ENCODE data around the gene GPS1.
A peak's percentile ranks its signal among the peaks of the same experiment; 100 is the strongest.

GPS1 gene

DNA sequence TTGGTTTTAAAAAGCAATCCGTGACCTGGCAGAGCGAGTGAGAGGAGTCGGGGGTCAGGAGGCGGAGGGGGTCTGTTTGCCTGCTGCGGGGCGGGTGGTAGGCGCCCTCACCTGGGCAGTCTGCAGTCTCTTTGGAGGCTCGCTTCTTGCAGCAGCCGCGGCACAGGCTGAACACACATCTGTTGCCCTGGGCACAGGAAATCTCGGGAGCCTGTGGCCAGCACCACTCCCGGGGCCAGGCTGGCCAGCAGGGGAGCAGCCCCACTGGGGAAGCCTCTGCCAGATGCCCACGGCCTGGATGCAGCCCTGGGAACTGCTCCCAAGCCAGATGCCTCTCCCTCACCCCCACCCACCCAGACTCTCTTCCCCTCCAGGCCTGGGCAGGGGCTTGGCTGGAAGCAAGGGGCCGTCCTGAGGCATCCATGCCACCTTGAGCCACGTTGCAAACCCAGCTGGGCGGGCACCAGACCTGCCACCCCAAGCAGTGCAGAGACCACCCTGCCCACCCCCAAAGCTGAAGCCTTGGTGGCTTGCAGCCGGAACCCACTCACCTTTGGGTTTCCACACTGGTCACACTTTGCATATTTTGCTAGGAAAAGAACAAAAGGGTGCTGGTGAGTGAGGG lies 6.6 kb downstream of the GPS1 start:
- DNase-seq, result no peak

DNA sequence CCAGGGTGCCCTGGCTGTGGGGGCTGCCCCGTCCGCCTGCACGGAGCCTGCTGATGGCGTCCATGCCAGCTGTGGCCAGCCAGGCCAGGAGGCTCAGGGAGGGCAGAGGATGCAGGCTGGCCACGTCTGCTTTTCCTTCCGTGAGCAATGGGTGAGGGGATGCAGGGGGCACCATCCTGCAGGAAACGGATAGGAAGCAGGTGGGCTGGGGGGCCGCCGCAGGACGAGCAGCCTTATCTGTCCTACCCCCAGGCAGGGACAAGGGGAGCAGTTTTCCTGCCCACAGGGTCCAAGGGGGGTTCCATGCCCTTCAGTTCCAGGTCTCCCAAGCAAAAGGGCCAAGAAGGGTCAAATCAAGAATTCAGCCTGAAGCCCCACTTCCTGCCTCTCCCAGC lies 7.2 kb downstream of the GPS1 start:
- DNase-seq, result no peak

DNA sequence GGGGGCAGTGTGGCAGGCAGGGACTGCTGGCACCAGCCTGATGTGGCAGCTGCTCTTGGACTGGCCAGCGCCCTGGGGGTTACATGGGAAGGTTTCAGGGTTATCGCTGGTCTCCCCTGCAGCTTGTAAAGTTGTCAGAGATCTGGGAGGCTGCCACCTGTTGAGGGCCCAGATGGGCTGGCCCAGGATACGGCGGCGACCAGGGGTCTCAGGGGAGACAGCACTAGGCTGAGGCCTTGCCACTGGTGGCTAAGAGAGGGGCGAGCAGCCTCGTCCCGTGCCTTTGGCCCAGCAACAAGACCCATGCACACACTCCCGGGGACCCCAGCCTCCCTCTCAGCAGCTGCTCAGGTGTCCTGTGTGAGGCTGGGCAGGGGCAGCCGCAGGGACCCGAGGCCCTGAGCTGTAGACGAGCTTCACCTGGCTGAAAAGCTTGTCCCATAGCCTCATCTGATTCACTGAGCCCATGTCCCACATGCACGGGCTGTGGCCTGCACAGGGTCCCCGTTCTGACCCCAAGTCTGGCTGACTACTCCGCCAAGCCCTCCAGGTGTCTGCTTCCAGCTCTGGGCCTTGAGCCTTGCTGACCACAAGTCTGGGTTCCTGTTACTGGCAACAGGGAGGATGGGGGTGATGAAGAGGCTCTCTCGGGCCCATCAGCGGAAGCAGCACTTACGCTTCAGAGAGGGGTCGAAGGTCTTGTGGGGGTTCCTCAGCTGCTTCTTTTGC lies 7.7 kb downstream of the GPS1 start:
- no peak for DNase-seq

DNA sequence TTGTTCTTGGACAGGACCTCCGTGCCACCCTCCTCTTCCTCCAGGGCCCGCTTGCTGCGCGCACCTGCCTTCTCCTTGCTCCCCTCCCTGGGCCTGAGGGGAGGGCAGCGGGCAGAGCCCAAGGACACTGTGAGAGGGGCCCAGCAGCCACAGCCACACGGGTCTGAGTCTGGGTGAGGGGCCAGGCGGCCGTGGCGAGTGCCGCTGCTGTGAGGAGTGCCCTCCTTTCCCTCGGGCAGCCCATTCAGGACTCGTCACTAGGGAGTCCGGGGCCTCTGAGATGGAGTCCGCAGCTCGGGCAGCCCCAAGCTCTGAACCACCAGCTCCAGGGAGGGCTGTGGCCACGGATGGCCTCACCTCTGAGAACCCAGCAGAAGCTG lies 8.3 kb downstream of the GPS1 start:
- DNase-seq, result no peak

DNA sequence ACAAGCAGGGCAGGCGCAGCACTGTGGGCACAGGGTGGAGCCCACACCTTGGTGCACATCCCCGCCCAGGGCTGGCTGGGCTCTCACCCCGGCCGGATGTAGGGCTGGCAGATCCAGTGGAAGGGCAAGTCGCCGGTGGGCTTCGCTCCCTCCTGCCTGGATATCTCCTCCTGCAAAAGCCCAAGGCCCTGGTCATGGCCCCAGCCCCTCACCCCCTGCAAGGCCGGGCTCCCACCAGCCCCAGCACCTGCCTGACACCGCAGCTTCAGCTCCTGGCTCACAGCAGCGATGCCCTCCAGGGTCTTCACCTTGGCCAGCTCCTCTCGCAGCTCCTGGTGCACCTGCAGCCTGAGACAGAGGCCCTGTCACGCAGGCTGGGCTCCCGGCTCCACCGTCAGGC lies 8.9 kb downstream of the GPS1 start:
- no peak for DNase-seq

DNA sequence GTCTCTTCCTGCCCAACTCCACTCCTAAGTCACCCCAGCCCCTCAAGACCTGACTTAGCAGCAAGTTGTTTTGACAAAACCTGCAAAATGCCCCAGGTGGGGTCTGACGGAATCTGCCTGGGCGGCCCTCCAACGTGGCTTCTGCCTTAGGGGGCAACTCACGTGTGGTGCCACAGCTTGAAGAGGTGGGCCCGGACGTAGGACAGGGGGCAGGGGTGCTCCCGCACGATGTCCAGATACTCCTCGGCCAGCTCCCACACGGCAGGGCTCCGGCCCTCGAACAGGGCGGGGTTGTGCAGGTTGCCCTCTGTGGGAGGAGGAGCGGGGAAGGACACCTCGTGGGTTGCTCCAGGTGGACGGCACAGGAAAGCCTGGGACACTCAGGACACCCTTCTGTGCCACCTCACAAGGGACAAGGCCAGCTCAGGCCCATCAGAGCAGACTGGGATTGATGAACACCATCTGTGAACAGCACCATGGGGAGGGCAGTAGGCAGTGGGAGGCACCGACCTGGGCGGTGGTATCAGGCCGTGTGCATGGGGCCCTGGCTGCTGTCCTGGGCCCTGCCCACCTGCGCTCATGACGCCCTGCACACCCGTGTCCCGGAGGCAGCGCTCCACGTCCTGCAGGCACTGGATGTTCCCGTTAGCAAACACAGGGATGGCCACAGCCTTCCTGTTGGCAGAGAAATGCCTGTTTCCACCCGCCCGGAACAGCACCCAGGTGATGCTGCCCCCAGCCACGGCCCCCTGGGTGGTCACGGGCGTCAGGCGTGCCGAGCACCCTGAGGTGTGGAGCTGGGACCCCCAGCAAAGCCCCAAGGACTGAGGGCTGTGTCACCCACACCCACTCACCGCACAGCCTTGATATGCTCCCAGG lies 9.6 kb downstream of the GPS1 start:
- DNase-seq, result no peak

DNA sequence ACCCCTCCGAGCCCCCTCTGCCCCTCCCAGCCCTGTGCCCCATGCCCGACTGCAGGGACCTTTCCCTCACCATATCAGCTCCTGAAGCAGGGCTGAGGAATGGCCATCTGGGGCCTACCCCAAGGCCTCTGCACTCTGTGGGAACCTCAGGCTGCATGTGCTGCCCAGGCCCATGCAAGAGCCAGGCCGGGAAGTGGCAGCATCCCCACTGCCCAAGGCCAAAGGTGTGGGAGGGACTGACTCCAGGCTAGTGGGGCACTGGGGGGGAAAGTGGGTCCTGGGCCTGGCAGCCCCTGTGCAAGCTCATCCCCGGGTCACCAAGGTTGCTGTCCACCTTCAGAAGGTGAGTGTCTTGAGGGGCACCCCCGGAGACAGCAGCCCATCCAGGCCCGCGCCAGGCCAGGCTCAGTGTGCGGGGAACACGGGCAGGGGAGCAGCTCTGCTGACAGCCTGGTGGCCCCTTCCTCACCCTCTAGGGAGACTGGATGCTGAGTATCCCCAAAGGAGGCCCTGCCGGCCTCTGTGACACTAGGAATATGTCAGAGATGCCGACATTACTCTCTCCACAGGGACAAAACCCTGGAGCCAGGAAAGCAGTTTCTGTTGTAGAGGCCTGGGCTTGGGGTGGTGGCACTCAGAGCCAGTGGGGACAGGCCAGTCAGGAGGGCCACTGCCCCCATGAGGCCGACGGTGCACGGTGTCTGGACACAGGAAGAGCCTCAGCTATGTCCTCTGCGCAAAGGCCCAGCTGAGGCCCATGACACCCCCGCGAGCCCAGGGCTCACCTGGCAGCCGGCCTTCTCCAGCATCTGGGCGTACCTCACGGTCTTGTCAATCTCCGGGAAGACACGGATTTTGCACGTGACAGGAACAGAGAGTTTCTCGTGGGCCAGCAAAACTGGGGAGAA lies 10.6 kb downstream of the GPS1 start:
- no peak for DNase-seq

DNA sequence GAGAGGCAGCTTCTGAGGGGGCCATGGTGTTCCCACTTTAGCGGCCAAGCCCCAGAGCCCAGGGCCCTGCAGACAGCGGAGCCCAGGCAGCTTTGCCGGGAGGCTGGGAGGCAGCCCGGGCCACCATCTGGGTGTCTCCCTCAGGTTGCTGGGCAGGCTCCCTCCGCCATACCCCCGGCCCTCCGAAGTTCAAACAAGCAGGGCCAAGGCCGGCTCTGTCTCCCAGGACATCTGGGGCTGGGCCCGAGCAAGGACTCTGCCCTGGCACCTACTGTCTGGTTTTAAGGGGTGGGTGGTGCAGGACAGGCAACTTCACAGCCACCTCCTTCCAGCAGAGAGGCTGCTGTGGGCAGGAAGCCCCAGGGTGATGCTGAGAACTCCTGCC lies 11.3 kb downstream of the GPS1 start:
- DNase-seq, result no peak

DNA sequence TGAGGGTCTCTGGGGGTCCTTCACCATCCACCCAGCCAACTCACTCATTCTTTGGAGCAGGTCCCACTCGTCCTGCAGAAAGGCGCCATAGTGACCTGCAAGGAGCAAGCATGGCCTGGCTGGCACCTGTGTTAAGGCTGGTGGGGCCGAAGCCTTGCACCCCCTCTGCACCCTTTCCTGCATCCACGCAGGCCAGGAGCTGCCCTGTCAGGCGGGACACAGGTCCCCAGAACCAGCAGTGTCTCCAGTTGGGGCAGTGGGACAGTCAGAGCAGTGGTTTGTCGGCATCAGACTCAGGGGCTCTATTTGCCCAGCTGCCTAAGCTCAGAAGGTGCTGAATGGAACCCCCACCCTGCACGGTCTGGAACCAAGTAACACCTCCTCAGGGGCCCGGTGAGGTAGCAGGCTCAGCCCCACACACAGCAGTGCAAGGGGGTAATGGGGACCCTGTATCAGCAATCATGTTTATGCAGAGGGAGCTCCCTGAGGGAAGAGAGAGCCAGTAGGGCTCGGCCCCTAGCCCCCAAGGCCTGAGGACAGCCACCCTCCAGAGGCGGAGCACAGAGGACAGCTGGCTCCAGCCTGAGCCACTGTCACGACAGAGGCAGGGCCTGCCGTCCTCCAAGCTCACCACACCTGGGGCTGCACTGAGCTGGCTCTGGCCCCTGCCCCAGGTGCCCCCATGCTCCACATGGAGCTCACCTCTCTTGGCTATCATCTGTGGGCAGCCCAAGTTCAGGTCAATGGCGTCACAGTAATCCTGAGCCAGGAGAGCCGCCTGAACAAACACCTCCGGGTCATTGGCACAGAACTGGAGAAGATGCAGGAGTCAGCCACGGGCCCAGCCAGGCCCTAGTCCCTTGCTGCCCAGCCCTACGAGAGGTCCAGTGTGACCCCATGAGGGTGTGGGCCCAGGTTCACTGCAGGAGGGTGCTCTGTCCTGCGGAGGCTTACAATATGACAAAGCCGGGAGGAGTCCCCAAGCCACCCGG lies 12.0 kb downstream of the GPS1 start:
- DNase-seq, result no peak

DNA sequence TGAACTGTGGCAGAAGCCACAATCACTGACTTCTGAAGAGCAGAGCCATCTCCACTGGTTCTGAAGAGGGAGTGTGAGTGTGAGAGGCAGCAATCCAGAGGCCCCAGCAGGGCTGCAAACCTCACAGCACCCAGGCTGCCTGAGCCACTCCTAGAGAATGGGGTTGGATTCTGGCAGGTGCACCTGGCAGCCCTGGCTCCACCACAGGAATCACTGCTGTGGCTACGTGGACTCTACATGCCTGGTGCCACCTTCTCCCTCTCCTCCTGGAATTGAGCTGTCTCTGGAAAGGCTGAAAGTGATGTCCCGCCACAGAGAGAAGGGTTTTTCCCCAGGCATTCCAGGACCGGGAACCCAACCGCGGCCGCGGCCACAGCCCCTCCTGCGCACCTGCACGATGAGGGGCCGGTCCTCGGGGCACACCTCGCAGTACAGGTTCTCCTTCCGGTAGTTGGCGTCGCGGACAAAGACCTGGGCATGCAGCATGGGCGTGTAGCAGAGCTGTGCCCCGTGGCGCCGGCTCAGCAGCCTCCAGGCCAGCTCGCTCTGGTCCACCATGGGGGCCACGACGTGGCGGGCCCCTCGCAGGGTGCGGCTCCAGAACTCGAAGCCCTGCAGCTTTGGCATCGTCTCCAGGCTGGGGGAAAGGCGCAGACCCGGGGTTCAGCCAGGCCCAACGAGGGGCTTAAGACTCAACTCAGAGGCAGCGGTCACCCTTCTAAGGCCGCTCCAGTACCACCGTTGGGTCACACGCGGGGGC lies 12.9 kb downstream of the GPS1 start:
- DNase-seq, result no peak

DNA sequence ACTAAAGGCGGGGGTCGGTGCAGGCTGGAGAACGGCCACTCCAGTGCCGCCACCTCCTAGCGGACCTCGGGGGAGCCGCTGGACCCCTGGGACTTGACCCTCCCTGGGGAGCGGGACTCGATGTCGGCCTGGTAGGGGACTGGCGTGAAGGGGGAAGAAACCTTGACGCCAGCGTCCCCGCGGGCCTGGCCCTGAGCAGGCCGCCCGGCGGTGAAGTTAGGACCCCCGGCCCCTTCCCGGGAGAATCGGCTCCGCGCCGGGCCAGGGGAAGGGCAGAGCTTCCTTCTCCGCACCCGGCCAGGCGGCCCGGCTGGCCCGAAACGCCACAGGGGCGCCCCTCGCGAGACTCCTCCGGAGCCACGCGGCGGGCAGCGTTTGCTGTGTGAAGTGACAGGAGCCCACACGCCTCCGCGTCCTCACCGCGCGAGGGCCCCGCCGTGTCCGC lies 13.5 kb downstream of the GPS1 start:
- peak; percentile 49 for DNase-seq

DNA sequence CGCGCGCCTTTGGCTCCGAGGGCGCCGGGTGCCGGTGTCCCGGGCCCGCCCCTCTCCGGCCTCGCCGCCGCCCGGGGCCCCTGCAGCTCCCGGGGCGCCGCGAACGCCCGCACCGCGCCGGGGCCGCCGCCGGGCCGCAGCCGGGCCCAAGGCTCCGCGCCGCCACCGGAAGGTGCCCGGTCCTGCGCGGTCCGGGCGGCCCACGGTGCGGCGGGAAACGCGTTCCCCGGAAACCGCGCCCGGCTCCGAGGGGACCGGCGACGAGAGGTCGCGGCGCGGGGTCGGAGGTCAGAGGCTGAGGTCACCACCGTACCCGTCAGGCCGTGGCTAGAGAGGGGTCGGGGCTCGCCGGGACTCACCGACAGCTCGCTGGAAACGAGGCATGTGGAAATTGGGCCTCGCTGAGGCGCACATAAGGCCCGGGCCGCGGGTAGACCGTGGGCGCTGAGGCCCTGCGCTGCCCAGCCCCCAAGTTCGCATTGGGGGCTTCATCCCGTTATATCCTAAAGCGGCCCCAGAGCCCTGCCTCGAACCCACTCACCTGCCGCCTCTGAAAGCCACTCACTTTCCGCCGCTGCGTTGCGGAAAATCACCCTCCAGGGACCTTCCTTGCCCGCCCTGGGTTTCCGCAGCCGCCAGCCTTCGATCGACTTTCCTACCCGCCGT lies 14.1 kb downstream of the GPS1 start, which contains the start of gene DUS1L:
Gene DUS1L, minus strand, starts transcription at position 167 of the 666 bp plus-strand sequence. CDS start 745 bp downstream, outside the sequence.
- peak; percentile 82 for DNase-seq

DNA sequence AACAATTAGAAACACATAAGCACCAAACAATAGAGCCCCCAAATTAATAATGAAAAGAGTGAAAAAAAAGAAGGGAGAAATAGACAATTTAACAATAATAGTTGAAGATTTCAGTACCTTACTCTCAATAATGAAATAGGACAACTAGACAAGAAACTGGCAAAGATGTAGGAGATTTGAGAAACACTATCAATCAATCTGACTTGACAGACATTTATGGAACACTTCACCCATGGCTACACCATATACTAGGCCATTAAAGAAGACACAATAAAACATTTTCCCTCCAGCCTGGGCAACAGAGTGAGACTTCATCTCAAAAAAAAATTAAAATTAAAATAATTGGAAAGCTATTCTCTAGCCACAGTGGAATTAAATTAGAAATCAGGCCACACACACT lies 18.9 kb downstream of the GPS1 start:
- DNase-seq, result no peak

DNA sequence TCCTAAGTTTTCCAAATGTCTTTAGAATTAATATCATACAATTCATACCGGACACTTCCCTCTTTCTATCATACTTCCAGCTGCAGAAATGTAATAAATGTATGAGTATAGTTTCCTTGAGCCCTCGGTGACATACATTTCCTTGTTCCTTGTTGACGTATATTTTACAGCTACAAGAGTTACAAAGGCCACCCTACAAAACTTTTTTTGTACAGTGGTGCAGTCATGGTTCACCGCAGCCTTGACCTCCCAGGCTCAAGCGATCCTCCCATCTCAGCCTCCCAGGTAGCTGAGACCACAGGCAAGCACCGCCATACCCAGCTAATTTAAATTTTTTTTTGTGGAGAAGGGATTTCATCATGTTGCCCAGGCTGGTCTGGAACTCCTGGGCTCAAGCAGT lies 21.1 kb downstream of the GPS1 start:
- DNase-seq, result no peak

DNA sequence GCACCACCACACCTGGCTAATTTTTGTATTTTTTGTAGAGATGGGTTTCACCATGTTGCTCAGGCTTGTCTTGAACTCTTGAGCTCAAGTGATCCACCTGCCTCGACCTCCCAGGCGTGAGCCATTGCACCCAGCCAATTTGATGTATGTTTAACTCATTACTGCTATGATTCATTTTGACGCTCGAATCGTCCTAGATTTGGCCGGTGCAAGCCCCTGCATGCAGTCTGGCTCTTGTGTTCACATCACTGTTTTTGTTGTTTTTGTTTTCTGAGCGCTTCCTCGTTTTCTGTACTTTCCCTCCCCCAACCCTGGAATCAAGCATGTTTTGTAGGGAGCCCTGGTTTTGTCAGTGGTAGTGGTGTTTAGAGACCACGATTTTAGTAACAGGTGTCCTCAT lies 21.7 kb downstream of the GPS1 start:
- DNase-seq, result no peak

DNA sequence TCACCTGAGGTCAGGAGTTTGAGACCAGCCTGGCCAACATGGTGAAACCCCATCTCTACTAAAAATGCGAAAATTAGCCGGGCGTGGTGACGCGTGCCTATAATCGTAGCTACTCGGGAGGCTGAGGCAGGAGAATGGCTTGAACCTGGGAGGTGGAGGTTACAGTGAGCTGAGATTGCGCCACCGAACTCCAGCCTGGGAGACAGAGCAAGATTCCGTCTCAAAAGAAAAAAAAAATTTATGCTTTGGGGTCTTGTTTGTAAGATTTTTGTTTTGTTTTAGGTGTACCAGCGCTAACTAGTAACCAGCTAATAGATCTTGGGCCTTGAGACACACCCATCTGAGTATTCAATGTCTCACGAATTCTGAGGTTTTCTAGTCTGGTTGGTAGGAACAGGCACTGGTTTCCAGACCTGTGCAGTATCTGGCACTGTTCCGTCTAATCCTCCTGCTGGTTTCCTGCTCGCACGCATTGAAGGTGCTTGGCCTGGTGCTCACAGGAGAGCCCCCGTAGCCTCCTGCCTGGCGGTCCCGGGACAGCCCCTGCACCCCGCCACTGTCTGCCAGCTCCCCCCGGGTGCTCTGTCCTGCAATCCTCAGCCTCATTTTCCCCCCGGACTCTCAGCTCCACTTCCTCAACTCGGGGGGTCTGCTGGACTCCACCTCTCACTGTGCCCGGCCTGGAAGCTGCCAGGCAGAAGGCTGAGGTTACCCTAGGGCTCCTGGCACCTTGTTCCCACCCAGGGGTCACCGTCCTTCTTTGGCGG lies 24.5 kb downstream of the GPS1 start:
- DNase-seq, result no peak

DNA sequence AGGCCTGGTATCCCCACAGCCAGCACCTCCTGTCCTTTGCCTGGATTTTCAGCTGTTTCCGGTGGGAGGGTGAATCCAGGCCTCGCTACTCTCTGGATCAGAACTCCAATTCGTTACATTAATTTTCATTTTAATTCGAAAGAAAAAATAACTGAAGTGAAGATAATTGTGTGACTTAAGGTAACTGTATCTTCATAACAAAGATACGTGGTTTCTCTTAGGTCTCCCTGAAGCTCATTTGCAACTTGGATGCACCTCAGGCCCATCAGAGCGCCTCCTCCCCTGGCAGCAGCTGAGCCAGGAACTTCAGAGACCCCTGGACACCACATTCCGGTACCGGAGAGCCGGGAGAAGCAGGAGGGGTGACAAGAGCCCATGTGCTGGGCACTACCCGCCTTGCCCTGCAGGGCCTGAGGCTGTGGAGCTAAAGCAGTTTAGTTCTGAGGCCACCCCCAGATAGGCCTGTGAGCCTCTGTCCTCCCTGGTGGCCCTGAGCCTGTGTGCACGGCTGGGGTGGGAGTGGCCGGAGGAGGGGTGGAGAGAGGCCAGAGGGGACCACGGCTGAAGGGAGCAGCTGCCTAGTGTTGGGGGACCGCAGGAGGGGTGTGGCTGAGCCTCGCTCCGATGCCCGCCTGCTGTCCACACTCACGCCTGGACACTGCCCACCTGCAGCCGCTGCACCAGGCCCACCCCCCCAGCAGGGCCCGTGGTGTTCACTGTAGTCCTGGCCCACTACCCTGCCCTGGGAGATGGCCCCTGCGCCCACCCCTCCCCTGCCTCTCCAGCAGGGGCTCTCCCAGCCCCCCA lies 25.3 kb downstream of the GPS1 start:
- no peak for DNase-seq

Measured in right kidney (tissue), 1 donor.